HepG2 (cell line): Measurements from ENCODE around the gene KIRREL2. TPM values are rescaled to one million over a fixed set of nuclear protein-coding genes. Genes with fewer than 3 reads are reported as not detected.
A peak's percentile ranks its signal among the peaks of the same experiment; 100 is the strongest.

Experiments
- ATF7-NPFF ChIP-seq: sonication (generic); formaldehyde crosslinking; IDR thresholded peaks from 2 replicates; pipeline ENCODE4 v1.8.1; 2023; ENCODE audit warnings: mild to moderate bottlenecking, low read depth, missing genetic modification reagents, moderate library complexity
- CENPT ChIP-seq: sonication (generic); formaldehyde crosslinking; IDR thresholded peaks from 2 replicates; pipeline ENCODE4 v1.8.0; 2022; ENCODE audit warnings: low read depth, mild to moderate bottlenecking, moderate library complexity, missing genetic modification reagents
- PAF1 ChIP-seq: IDR thresholded peaks from 2 replicates; pipeline ENCODE4 v1.6.1; 2016; ENCODE audit warnings: missing genetic modification reagents, missing compliant biosample characterization
- PAWR ChIP-seq: sonication (generic); formaldehyde crosslinking; IDR thresholded peaks from 2 replicates; pipeline ENCODE4 v1.4.0; 2020; ENCODE audit warnings: missing genetic modification reagents, mild to moderate bottlenecking, borderline replicate concordance
- POLR2A ChIP-seq, 2 experiments: IDR thresholded peaks; 2 replicates each; pipeline ENCODE4 v1.6.1; 2011; ENCODE audit warnings: low read depth in 2 of 2, low read length in 2 of 2, mild to moderate bottlenecking in 1 of 2, moderate library complexity in 1 of 2; ENCODE audit not compliant: insufficient read depth in 1 of 2
- TARDBP ChIP-seq: sonication (generic); formaldehyde crosslinking; IDR thresholded peaks from 2 replicates; pipeline ENCODE4 v1.8.0; 2022; ENCODE audit warnings: mild to moderate bottlenecking, missing genetic modification reagents
- TSC22D2 ChIP-seq: sonication (generic); formaldehyde crosslinking; IDR thresholded peaks from 2 replicates; pipeline ENCODE4 v1.5.1; 2020; ENCODE audit warnings: missing genetic modification reagents, mild to moderate bottlenecking, borderline replicate concordance
- ZBTB38 ChIP-seq: sonication (generic); formaldehyde crosslinking; IDR thresholded peaks from 2 replicates; pipeline ENCODE4 v1.5.1; 2020; ENCODE audit warnings: mild to moderate bottlenecking, missing genetic modification reagents
- ZNF121 ChIP-seq: sonication (generic); formaldehyde crosslinking; IDR thresholded peaks from 2 replicates; pipeline ENCODE4 v1.5.0; 2020; ENCODE audit warnings: mild to moderate bottlenecking, missing genetic modification reagents
- polyA plus RNA-seq, 8 experiments: library from polyadenylated mRNA; depleted of rRNA in 3 of 8; stranded (reverse) in 7 of 8; unstranded in 1 of 8; fragments of >200 nt; fragmentation: Illumina TruSeq in 4 of 8; extraction: Trizol in 4 of 8; gene quantifications; 2 replicates each; pipeline versions ENCODE4 v1.2.1 to v1.2.3, GENCODE V29; 2011 to 2016; ENCODE audit warnings: low read depth in 4 of 8, missing spikeins in 1 of 8, mixed read lengths in 1 of 8; ENCODE audit not compliant: insufficient read depth in 1 of 8
- total RNA-seq, 5 experiments: library from RNA; depleted of rRNA; stranded (reverse); fragments of >200 nt; fragmentation: Illumina TruSeq; extraction: Trizol; gene quantifications; 2 replicates each; pipeline ENCODE4 v1.2.3, GENCODE V29; 2016; ENCODE audit warnings: low read depth in 1 of 5
- TF ChIP-seq, protein P1 (sequence below): sonication (generic); formaldehyde crosslinking; IDR thresholded peaks from 2 replicates; pipeline ENCODE4 v1.4.0; 2020; ENCODE audit warnings: mild to moderate bottlenecking, missing genetic modification reagents
- TF ChIP-seq, protein P2 (sequence below): sonication (generic); formaldehyde crosslinking; IDR thresholded peaks from 2 replicates; pipeline ENCODE4 v1.8.0; 2022; ENCODE audit warnings: missing genetic modification reagents, mild to moderate bottlenecking, borderline replicate concordance
- TF ChIP-seq, protein P3 (sequence below): sonication (generic); formaldehyde crosslinking; IDR thresholded peaks from 2 replicates; pipeline ENCODE4 v1.4.0; 2020; ENCODE audit warnings: missing genetic modification reagents
- TF ChIP-seq, protein P4 (sequence below): sonication (generic); formaldehyde crosslinking; IDR thresholded peaks from 2 replicates; pipeline ENCODE4 v1.4.0; 2020; ENCODE audit warnings: missing genetic modification reagents
- TF ChIP-seq, protein P5 (sequence below): sonication (generic); formaldehyde crosslinking; IDR thresholded peaks from 2 replicates; pipeline ENCODE4 v1.4.0; 2020; ENCODE audit warnings: missing genetic modification reagents

Gene KIRREL2
- total and polyA plus RNA-seq, 2 of the 13 experiments (the other 11 are each of a cell fraction or from before 2014, with no cell fraction given) = 0.18 to 2.4 TPM

DNA sequence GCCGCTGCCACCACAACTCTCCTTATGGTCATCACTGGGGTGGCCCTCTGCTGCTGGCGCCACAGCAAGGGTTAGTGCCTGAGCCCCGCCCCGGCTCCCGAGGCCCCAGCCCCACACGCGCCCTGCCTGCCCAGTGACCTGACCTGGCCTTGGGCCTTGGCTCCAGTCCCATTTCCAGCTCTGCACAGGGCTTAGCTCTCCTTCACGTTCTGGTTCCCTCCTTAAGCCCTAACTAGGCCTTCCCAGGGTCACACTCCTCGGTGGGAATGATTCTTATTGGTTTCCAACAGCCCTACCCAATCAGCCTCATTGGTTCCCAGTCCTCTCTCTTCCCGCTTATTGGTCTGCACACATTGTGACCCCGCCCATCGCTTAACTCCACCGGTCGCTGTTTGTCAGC lies 5.8 kb downstream of the KIRREL2 start (continued):
- TF ChIP-seq, protein P1, sequence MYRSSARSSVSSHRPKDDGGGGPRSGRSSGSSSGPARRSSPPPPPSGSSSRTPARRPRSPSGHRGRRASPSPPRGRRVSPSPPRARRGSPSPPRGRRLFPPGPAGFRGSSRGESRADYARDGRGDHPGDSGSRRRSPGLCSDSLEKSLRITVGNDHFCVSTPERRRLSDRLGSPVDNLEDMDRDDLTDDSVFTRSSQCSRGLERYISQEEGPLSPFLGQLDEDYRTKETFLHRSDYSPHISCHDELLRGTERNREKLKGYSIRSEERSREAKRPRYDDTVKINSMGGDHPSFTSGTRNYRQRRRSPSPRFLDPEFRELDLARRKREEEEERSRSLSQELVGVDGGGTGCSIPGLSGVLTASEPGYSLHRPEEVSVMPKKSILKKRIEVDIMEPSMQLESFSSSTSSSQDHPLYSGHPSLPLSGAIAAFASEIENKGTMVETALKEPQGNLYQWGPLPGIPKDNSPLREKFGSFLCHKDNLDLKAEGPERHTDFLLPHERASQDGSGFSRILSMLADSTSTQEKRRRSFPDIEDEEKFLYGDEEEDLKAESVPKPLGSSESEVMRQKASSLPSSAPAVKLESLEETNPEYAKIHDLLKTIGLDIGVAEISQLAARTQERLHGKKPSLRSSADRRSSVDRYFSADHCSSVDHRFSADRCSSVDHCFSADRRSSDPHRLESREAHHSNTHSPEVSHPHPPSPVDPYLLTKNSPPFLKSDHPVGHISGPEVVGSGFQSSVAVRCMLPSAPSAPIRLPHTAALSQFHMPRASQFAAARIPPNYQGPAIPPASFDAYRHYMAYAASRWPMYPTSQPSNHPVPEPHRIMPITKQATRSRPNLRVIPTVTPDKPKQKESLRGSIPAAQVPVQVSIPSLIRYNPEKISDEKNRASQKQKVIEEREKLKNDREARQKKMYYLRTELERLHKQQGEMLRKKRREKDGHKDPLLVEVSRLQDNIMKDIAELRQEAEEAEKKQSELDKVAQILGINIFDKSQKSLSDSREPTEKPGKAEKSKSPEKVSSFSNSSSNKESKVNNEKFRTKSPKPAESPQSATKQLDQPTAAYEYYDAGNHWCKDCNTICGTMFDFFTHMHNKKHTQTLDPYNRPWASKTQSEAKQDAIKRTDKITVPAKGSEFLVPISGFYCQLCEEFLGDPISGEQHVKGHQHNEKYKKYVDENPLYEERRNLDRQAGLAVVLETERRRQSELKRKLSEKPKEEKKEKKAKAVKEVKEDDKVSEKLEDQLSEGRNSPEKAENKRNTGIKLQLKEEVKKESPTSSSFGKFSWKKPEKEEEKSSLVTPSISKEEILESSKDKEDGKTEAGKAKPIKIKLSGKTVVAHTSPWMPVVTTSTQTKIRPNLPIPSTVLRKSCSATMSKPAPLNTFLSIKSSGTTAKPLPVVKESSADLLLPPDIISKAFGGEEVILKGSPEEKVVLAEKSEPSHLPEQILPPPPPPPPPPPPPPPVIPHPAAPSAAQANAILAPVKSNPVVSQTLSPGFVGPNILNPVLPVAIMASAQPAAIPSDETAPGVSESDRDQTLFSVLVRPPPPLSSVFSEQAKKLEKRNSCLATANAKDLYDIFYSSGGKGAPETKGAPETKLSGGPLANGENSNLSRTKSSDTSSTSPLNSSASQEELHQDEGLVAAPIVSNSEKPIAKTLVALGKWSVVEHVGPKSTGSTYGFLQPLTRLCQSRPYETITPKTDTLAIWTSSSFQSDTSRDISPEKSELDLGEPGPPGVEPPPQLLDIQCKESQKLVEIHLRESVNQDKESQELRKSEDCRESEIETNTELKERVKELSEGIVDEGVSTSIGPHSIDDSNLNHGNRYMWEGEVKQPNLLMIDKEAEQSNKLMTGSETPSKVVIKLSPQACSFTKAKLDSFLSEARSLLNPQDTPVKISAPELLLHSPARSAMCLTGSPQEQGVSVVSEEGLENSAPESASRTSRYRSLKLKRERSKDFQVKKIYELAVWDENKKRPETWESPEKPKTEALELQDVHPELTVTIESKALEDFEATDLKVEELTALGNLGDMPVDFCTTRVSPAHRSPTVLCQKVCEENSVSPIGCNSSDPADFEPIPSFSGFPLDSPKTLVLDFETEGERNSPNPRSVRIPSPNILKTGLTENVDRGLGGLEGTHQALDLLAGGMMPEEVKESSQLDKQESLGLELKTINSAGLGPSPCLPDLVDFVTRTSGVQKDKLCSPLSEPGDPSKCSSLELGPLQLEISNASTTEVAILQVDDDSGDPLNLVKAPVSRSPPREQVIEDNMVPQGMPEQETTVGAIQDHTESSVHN (CRISPR knock-in tag) = no peak
- TF ChIP-seq ZNF121 (CRISPR knock-in tag) (no peak), ZBTB38 (CRISPR knock-in tag) (0 out of 2 replicates have a peak, but pooled peaks have one; percentile 24), CENPT (CRISPR knock-in tag) (no peak), POLR2A (IDR thresholded peaks at IDR 0.05; ENCODE audit: insufficient read depth in 1 of 2, low read depth in 2 of 2, low read length in 2 of 2) (no peak), TARDBP (CRISPR knock-in tag) (peak; percentile 31; the same call in 1 of the 2 replicates), PAWR (CRISPR knock-in tag) (no peak), TSC22D2 (CRISPR knock-in tag) (no peak), PAF1 (CRISPR knock-in tag) (no peak), ATF7-NPFF (CRISPR knock-in tag) (no peak)
- TF ChIP-seq, protein P2, sequence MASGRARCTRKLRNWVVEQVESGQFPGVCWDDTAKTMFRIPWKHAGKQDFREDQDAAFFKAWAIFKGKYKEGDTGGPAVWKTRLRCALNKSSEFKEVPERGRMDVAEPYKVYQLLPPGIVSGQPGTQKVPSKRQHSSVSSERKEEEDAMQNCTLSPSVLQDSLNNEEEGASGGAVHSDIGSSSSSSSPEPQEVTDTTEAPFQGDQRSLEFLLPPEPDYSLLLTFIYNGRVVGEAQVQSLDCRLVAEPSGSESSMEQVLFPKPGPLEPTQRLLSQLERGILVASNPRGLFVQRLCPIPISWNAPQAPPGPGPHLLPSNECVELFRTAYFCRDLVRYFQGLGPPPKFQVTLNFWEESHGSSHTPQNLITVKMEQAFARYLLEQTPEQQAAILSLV (CRISPR knock-in tag) = no peak
- TF ChIP-seq, protein P3, sequence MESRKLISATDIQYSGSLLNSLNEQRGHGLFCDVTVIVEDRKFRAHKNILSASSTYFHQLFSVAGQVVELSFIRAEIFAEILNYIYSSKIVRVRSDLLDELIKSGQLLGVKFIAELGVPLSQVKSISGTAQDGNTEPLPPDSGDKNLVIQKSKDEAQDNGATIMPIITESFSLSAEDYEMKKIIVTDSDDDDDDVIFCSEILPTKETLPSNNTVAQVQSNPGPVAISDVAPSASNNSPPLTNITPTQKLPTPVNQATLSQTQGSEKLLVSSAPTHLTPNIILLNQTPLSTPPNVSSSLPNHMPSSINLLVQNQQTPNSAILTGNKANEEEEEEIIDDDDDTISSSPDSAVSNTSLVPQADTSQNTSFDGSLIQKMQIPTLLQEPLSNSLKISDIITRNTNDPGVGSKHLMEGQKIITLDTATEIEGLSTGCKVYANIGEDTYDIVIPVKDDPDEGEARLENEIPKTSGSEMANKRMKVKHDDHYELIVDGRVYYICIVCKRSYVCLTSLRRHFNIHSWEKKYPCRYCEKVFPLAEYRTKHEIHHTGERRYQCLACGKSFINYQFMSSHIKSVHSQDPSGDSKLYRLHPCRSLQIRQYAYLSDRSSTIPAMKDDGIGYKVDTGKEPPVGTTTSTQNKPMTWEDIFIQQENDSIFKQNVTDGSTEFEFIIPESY (CRISPR knock-in tag) = peak; percentile 16; the same call in 1 of the 2 replicates
- TF ChIP-seq, protein P4, sequence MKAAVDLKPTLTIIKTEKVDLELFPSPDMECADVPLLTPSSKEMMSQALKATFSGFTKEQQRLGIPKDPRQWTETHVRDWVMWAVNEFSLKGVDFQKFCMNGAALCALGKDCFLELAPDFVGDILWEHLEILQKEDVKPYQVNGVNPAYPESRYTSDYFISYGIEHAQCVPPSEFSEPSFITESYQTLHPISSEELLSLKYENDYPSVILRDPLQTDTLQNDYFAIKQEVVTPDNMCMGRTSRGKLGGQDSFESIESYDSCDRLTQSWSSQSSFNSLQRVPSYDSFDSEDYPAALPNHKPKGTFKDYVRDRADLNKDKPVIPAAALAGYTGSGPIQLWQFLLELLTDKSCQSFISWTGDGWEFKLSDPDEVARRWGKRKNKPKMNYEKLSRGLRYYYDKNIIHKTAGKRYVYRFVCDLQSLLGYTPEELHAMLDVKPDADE (CRISPR knock-in tag) = no peak
- TF ChIP-seq, protein P5, sequence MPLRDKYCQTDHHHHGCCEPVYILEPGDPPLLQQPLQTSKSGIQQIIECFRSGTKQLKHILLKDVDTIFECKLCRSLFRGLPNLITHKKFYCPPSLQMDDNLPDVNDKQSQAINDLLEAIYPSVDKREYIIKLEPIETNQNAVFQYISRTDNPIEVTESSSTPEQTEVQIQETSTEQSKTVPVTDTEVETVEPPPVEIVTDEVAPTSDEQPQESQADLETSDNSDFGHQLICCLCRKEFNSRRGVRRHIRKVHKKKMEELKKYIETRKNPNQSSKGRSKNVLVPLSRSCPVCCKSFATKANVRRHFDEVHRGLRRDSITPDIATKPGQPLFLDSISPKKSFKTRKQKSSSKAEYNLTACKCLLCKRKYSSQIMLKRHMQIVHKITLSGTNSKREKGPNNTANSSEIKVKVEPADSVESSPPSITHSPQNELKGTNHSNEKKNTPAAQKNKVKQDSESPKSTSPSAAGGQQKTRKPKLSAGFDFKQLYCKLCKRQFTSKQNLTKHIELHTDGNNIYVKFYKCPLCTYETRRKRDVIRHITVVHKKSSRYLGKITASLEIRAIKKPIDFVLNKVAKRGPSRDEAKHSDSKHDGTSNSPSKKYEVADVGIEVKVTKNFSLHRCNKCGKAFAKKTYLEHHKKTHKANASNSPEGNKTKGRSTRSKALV (CRISPR knock-in tag) = no peak
